GM19452 (cell line): Measurements from ENCODE around the gene UBQLN4.

Experiments used
- ATAC-seq: cut with Tn5 transposase; IDR thresholded peaks from one replicate; pipeline ENCODE4 v1.9.1; 2021; ENCODE audit not compliant: unreplicated experiment

UBQLN4 gene

DNA sequence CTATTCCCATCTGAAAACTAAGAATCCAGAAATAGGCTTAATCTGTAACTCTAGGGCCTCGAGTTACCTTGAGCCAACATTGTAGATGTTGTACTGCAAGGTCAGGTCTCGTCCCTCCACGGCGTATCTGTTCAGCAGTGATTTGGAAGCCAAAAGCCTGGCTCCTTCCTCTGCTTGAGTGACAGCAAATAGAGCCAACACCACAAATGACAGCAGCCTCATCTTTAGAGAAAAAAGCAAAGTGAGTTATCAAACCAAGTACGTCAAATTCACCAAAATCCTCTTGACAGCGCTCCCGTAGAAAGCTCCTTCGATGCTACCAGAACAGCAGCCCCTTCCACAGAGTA lies 33.7 kb downstream of the UBQLN4 start:
- ATAC-seq: no peak

GRCh38 chr1:156014829-156015228 lies 38.8 kb downstream of the UBQLN4 start:
- no peak for ATAC-seq

DNA sequence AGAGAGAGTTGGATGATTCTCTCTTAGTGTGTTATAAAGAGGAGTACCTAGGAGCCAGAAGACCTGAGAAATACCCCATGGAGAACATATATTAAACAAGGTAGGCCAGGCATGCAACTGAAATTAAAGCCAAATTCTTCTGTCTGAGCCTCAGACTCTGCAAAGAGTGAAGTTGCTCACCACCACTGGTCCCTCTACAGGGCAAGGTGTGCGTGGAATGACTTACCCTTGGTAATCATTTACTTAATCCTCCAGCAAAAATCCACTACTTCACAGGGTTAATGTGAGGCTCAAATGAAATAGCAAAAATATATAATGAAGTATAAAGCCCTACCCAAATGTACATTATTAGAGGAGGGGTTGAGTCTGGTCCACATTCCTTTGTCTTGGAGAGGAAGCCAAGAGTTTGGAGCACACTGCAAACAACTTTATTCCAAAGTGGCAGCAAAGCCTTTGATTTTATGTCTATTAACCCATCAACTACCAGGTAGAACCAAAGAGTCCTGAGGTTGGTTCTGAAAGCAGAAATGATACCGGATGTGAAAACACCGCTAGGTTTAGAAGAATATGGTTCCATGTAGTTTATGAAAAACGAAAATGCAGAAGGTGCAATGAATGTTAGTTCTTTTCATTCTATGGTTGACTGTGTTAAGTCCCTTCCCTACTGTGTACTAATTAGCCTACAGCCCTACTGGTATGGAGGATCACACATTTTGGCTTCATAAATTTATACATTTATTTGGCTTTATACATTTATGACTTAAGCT lies 41.4 kb downstream of the UBQLN4 start:
- ATAC-seq: peak; percentile 83

GRCh38 chr1:156009404-156009803 lies 44.2 kb downstream of the UBQLN4 start:
- no peak for ATAC-seq

GRCh38 chr1:156006666-156007376 lies 46.8 kb downstream of the UBQLN4 start:
- ATAC-seq: no peak

DNA sequence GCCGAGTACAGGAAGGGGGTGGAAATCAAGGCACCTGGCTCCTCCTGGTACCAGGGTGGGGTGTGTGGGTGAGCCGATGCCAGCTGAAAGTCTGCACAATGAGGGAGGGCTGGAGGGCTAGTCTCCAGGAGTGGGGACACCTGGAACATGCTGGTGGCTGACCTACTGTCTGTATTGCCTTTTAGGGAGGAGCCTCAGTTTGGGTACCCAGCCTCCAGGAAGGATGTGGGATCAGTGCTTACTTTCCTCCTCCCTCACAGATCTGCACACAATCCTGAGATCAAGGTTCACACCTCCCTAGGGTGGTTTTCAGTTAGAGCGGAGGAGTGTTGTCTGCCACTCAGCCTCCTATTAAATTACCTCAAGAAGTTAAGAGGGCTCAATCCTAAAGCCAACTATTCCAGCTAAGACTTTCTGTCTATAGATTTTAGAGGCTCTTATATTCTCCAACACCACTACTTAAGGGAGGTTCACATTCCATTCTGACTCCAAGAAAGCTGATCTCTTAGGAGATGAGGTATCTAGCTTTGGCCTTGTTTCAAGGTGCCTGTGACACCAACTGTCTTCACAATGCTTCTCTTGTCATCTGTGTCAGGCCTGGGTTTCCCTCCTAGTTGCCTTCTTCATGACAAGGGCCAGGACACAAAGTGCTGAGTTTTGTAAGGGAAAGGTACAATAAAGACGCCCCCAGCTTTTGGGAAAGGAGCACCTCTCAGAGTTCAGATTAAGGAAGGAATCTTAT lies 48.6 kb downstream of the UBQLN4 start:
- no peak for ATAC-seq

DNA sequence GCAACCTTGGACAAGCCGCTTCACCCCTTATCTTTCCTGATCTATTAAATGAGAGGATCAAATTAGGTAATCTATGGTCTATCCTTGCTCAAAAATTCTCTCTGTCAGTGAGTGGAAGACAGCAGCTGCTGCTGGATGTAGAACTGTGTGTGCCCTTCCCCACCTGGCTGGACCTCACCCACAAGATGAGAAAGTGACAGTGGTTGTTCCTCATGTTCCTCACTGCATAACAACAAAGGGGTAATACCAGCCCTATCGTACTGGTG lies 49.7 kb downstream of the UBQLN4 start:
- ATAC-seq: no peak

DNA sequence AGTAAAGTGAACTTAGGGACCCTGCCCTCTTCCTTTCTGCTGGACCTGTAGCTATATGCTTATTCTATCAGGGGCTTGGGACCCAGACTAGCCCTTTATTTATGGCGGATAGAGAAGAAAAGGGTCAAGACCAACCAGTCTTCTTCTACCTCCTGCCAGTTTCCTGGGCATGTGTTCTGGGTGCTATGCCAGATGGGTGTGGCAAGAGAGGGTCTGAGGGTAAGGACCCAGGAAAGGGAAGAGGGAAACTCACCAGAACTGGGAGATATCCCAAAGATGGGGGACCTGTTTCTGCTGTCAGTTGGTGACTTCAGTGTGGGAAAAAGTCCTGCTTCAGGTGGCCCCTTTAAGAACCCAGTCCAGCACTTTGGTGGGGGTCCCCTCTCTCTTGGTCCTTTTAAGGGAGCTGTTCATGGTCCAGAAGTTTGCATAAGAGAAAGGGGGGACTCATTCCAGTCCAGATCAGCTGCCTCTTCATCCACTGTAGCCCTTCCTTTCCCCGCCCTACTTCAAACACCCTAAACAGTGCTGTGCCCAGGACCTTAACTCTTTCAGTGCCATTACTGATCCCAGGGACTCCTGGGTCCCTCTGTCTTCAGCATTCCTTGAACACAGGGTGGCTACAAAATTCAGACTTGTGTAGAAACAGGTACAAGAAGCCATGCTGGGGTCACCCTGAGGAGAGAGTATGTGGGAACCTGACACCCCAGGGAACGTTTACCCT lies 51.2 kb downstream of the UBQLN4 start:
- ATAC-seq: no peak

- no peak for ATAC-seq
Observed at GRCh38 chr1:156001662-156002171, 51.9 kb downstream of the UBQLN4 start.

GRCh38 chr1:156001021-156001661 lies 52.5 kb downstream of the UBQLN4 start:
- ATAC-seq: no peak

- ATAC-seq: no peak
Observed at GRCh38 chr1:155999964-156000363, 53.6 kb downstream of the UBQLN4 start.

DNA sequence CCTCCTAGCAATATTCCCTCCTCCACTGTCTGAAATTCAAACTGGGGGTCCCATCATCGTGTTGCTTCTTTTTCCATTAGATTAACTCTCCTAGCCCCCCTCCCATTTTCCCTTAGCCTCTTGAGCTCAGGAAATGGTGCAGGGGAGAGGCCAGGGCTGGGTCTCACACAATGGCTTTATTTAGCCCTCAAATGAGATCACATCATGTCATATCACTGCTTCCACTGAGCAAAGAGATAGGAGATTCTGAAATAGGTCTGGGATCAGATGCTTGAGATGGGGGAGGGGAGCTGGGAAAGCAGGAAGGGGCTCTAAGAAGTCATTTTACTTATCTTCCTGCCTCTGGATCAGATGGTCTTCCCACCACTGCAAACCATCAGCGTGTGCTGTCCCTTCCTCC lies 57.4 kb downstream of the UBQLN4 start:
- ATAC-seq: no peak

- ATAC-seq: no peak
Observed at GRCh38 chr1:155993595-155993994, 60.0 kb downstream of the UBQLN4 start.

- no peak for ATAC-seq
Observed at GRCh38 chr1:155990005-155990739, 63.4 kb downstream of the UBQLN4 start.

DNA sequence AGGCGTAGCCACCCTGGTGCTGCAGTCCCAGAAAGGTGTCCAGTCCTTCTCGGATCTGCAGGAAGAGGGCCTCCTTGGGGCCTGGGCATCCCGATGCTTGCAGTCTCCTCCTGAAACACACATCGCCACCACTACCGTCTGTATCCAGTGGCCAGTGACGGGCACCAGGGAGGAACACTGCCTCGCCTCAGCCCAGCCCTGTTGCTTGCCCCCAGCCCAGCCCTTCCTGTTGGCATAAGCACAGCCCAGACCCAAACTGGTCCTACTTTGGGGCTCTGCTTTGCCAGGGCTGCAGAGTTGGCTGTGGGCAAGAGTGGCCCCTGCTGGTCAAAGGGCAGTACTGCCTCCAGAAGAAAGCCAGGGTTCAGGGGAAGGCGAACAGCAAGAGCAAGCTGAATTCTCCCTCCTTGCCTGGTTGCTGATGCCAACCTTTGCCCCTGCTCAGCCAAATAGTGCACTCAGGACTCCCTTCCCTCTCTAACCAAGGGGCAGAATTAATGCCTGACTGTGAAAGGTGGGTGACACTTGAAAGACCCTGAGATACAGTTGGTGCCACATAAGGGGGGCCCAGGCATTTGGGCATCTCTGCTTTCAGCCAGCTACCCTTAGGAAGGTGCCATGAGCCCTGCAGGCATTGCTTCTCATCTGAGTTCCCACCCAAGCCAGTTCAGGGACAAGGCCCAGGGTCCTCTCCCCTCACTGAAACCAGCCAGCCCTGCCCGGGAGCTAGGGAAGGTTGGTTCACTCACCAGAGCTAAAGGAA lies 64.2 kb downstream of the UBQLN4 start:
- ATAC-seq: peak; percentile 67
